HG03575 (cell line): ENCODE results near the gene ZBTB26.
"Not testable (repeated sequence)": the region's sequence is repeated elsewhere in the genome, so short reads cannot be mapped to it uniquely, and the experiment has no call there.

Experiments
- ATAC-seq: cut with Tn5 transposase; IDR thresholded peaks from one replicate; pipeline ENCODE4 v1.9.1; 2021; ENCODE audit not compliant: unreplicated experiment, insufficient number of reproducible peaks, low FRiP score; ENCODE audit errors: extremely low read depth

Gene ZBTB26

DNA sequence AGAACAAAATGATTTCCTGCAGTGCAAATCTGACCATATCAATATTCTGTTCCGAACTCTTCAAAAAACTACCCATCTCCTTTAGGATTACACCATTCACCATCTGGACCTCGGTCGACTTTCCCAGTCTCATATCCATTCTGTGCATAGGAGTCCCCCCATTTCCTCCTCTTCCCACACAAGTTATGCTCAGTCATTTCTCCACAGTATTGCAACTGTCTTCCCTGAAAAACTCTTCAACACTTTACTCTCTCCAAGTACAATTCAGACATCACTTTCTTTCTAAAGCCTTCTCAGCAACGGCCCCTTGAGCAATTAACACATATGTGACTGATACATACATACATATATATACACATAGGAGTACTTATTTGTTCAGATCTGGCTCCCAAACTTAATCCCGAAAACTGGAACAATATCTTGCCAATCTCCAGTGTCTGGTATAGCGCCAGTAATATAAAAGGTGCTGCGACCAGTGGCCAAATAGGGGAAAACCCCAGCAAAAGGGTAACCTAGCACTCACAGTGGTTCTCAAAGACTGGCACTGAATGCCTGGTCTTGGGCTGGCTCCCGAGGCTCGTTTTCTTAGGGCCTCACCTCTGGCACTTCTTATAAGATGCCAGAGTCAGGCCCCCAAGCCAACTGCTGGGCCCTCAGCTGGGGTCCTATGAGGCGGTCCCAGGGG, 629 bp downstream of the ZBTB26 start:
- ATAC-seq, result no peak

DNA sequence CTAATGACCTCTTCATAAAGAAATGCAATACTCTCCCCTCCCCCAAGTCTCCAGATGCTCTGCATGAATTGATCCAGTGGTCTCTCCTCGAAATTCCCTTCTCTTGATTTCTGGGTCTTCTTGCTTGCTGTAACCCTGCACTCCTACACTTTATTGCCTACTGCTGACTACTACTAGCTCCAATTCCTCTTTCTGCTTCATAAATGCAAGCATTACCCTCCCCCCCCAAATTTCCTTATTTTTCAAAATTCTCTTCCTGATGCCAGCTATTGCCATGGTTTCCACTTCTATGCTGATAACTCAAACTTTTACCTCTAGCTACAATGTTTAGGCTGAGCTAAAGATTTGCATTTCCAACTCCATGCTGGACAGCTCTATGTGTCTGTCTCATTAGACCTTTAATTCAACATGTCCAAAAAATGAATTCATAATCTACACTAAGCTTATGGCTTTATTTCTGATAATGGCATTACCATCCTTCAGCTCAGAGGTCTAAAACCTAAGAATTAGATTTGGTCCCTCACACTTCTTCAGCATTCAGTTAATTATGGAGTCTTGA, 1.4 kb downstream of the ZBTB26 start:
- no peak for ATAC-seq

DNA sequence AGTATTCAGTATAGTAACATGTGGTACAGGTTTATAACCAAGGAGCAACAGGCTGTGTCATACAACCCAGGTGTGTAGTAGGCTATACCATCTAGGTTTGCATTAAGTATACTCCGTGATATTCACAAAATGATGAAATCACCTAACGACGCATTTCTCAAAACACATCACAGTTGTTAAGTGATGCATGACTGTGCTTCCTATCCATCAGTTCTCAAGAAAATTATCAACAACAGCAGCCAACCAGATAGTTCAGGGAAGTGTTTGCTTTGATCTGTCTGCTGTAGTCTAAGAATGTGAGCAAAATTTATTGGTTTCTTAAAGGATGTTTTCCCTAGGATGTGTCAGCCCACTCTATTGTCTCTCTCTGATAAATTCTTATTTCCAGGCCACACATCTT, 7.4 kb downstream of the ZBTB26 start:
- ATAC-seq, result no peak

DNA sequence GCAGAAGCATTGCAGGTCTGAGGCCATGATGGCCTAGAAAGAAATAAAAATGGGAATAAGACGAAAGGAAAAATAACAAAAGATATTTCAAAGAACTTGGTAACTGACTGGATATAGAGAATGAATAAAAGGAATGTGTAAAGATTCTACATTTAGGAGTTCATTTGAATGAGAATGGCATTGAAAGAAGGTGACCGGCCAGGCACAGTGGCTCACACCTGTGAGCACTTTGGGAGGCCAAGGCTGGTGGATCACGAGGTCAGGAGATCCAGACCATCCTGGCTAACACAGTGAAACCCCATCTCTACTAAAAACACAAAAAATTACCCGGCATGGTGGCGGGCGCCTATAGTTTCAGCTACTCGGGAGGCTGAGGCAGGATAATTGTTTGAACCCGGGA, 8.6 kb downstream of the ZBTB26 start:
- ATAC-seq, result no peak

DNA sequence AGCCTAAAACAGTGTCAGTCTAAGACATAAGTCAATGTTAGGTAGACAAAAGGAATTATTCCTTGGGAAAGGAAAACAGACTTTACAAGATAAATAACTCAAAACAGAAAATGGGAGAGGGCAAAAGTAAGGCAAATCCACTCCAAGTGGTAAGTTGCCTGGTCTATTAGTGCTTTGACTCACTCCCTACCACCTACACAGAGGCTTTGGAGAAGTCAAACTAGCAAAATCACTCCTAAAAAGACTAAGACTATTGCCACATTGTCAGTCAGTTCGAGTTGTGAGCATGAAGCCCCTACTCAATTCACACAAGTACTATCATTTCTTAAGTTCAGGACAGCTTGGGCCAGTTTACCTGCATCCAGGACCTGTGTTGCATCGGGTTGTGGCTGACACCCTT, 13.0 kb downstream of the ZBTB26 start:
- ATAC-seq, result no peak

DNA sequence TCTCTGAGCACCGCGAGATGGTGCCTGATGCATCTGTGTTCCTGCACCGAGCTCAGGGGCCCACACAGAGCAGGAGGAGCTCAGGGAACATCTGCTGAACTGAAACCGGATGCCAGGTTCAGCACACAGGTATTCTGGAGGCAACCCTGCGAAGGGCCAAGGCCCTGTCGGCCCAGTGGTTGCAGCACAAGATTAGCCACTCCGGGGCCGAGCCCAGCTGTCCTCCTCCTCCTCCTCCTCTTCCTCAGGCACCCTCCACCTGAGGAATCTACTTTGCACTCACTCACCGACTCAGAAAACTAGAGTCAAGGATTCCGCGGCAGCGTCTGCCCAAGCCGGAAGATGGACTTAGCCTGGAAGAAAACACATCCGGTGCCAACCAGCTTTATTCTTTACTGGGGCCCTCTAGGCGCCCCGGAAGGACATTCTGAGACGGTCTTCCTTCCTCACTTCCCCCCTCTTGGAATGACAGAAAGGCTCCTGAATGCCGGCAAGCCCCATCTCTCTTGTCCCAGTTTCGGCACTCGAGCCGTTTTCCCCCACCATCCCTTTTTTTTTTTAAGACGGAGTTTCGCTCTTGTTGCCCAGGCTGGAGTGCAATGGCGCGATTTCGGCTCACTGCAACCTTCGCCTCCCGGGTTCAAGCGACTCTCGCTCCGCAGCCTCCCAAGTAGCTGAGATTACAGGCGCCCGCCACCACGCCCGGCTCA, 18.2 kb downstream of the ZBTB26 start, which contains the start of gene ZBTB6:
TSS of gene ZBTB6 (minus strand) at position 360 of the 710 bp plus-strand sequence. CDS start 1,251 bp downstream, outside the sequence.
- peak; percentile 83 for ATAC-seq

DNA sequence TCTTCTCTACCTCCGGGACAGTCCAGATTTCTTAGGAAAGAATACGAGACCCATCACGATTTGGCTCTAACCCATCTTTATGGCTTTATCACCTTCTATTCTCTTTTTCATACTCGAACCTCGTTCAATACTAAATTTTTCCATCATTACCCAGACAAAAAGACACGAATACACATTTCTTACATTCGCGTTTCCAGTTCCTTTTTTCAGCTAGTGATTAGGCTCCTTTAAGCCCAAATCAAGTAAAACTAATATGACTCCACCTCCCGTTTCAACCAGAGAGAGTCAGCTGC, 18.7 kb downstream of the ZBTB26 start:
- no peak for ATAC-seq

DNA sequence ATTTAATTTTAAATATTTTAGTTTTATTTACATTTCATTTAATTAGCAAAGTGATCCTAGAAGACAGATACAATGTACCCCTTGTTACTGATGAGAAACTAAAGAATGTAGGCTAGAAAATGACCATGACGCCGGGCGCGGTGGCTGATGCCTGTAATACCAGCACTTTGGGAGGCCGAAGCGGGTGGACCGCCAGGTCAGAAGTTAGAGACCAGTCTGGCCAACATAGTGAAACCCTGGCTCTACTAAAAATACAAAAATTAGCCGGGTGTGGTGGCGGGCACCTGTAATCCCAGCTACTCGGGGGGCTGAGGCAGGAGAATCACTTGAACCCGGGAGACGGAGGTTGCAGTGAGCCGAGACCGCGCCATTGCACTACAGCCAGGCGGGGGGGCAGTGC, 25.2 kb downstream of the ZBTB26 start:
- not testable (repeated sequence) for ATAC-seq

DNA sequence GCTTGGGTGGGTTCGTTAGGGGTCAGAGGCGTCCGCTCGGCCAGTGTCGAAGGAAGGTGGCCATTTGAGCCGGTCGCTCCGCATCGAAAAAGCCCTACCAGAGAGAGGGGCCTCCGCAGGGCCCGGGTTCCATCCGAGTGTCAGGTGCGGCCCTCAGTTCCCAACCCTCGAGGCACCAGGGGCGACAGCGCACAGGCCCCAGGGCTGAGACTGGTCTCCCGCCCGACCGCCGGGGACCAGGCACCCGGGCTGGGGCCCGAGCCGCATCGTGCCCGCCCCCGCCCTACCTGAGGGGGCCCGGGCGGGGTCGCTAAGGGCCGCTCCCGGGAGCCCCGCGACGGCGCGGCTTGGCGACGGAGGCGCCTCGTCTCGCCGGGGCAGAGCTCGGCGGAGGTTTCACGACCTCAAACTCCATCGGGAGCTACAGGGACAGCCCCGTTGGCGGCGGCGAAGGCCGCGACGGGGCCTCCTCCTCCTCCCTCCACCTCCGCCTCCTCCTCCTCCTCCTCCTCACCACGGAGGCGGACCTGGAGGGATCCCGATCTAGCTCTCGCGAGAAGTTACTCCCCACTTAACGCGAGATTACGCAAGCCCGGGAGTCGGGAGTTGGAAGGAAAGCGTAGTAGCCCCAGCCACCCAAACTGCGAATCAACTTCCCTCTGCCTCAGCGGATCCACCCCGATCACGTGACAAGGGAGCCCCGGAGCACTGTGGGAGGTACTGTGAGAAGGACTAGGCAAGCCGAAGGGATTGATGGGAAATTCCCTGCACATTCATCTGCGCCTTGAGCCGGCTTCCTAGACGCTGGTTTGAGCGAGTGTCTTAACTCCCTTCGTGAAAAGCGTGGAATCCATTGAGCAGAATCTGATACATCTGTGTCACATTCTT, 26.2 kb downstream of the ZBTB26 start, which contains the start of gene RC3H2:
TSS of gene RC3H2 (minus strand) at position 537 of the 888 bp plus-strand sequence. CDS start 7,850 bp downstream, outside the sequence.
- ATAC-seq, result peak; percentile 50

DNA sequence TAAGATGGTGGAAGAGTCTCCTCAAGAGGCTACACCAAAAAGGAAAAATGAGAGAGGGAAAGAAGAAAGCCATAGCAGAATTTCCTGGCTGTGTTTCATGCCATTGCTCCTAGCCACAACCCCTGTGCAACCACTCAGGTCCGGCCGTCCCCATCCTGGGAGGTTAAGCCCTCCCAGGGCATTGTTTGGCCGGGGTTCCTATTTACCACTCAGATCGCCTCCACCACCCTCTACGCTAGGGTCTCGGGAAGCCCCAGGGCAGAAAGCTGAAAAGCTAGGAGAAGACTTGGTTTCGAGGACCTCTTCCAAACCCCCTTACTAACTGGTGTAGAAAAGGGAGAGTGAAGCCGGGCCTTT, 26.9 kb downstream of the ZBTB26 start:
- peak; percentile 1 for ATAC-seq

DNA sequence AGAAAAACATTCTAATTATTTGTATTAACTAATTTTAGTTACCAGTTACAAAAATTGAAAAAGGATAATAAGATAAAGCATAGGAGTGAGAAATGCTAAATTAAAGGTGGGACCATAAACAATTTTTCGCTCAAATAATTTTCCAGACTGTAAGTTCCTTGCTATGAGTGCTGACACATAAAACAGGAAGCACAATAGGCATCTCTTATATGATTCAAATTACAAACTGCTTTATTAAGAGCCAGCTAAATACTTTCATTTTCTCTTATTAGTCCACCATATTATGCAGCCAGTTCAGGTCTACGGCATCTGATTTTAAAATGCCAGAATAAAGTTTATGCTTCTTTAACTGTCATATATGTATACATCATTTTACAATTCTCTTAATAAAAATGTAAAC, 30.5 kb downstream of the ZBTB26 start:
- ATAC-seq, result no peak

DNA sequence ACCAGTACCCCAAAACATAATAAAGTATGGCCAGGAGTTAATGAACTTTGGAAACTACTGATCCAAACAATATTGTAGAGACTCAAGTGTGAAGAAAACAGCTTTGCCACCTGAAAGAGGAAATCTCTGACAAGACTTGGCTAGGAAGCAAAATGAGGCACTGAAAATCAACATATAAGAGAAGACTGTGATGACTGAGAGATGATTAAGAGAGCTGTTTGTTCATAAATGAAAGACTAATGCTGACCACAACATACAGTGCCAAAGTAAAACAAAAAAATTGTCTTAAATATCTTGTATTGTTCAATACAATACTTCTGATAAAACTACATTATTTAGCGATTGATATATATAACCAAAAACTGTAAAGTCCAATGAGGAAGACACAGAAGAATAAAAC, 33.3 kb downstream of the ZBTB26 start:
- ATAC-seq, result no peak

DNA sequence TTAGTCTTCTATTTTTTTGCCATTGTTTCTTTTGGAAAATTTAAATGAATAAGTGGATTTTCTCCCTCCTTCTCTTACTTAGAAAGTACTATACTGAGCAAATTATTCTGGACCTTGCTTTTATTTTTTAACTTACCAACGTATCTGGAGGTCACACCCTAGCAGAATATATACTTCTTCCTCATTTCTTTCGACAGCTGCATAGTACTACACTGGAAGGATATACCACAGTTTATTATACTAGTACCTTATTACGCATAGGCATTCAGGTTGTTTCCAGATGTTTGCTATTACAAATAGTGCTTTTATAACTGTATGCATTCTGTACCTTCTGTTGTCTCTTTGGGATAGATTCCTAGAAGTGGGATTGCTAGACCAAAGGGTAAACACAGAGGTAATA, 42.8 kb downstream of the ZBTB26 start:
- no peak for ATAC-seq

DNA sequence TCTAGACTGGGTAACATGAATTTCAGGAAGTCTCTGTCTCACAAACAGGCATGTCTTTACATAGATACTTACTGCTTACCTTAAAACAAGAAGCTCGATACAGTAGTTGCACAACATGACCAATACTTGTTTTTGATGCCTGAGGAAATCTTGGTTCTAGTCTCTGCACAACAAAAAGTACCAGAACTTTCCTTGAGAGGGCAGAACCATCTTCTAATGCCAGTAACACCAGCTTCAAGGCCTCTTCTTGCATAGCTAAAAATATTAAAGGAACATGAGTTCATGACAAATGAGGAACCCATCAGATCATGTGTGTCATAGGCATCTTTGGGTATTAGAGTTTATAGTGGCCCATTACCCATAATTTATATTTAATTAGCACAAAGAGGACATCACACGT, 48.2 kb downstream of the ZBTB26 start:
- no peak for ATAC-seq

DNA sequence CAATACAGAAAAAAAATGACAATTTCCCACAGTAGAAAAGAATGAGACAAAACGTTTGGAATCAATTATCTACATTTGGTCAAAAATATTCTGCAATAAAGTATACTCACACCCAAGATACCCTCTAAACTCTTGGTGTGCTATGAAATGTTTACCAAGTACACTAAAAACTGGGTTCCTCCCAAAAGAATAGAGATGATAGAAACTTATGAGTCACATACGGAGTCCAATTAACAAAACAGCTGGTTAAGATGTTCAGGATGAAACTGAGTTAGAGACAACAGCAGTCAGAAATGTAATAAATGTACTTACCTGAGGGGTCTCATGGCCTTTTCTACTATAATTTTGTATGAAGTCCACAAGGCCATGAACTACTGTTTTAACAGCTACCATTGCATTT, 51.9 kb downstream of the ZBTB26 start:
- no peak for ATAC-seq

DNA sequence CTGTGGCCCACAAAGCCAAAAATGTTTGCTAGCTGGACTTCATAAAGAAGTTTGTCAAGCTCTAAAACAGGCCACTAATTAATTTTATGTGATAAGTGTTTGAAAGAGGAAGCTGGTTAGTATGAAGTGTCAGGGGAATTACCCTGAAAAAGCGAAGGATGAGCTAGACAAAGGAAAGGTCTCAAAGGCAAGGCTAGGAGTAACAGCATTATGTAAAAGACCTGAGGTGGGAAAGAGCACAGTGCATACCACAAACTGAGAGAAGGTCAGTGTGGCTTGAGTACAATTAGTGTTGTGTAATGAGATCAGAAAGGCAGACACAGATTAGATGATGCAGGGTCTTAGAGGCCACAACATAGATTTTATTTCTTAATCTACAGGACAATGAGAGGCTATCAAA, 55.8 kb downstream of the ZBTB26 start:
- no peak for ATAC-seq

DNA sequence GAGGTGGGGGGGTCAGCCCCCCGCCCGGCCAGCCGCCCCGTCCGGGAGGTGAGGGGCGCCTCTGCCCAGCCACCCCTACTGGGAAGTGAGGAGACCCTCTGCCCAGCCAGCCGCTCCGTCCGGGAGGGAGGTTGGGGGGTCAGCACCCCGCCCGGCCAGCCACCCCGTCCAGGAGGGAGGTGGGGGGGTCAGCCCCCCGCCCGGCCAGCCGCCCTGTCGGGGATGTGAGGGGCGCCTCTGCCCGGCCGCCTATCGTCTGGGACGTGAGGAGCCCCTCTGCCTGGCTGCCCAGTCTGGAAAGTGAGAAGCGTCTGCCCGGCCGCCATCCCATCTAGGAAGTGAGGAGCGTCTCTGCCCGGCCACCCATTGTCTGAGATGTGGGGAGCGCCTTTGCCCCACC, 64.0 kb downstream of the ZBTB26 start:
- ATAC-seq, result not testable (repeated sequence)

DNA sequence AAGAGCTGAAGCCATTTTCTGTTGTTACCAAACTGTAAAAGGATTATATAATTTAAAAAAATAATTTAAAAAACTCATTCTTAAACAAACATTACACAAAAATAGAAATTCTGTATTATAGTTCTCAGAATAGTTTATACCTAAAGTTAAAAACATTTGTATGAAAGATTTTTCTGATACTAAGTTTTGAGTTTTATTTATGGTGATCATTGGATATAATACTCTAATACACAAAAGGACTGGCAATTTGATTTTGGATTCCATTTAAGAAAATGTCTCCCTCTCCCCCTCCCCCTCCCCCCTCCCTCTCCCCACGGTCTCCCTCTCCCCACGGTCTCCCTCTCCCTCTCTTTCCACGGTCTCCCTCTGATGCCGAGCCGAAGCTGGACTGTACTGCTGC, 65.2 kb downstream of the ZBTB26 start:
- no peak for ATAC-seq
